ENCODE data around the gene KCNJ4.

DNA sequence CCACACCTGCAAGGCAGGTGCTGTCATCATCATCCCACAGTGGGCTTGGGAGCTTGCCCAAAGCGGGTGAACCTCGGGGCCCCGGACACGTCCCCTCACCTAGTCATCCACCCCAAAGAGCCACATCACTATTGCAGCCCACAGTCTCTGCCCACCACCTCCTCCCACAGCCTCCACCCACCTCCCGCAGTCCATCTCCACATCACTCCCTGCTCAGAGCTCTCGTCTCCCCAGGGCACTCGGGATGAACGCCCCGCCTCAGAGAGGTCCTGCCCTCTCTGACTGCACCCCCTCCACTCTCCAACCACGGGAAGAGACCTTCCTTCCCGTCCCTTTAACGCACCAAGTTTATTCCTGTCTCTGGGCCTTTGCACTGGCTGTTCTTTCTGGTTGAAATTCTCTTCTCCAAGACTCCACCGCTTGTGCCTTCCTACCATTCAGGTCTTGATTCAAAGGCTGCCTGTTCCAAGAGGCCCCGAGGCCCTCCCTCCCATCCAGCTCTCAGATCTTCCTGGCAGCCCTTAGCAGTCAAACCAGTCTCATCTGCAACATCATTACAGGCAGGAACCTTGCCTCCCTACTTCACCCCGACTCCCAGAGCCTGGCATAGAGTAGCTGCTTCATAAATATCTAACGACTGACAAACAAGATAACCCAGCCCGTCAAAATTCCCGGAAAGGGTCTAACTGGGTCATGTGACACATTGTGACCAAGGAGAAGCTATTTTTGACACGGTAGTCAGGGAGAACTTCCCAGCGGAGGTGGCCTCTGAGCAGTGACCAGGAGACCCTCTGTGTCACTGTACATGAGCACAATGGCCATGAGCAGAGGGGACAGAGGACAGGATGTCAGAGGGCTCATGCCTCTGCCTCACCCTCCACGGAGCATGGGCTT, 11.1 kb downstream of the KCNJ4 start:
- no peak for TF ChIP-seq CTCF (IDR thresholded peaks at IDR 0.05; ENCODE audit: low read length)
- no peak for TF ChIP-seq EZH2 (optimal IDR thresholded peaks at IDR 0.05; ENCODE audit: low read depth, low read length)
- no peak for TF ChIP-seq EZH2phosphoT487 (IDR thresholded peaks at IDR 0.05; ENCODE audit: low read length)

All from MM.1S (cell line).